Coronary artery (tissue), 2 donors: ENCODE results near the gene GLYR1.

Experiments
- DNase-seq: peaks from one replicate; pipeline ENCODE4 v3.0.0-alpha.2; 2017; ENCODE audit warnings: low spot score
- H3K27ac ChIP-seq, 2 donors: fragments of 200-600 bp; sonication (generic); one replicate each; pipeline ENCODE4 v1.5.1; 2016 to 2019
- H3K4me3 ChIP-seq: fragments of 200-600 bp; sonication (generic); 2 replicates; pipeline ENCODE4 v1.5.1; 2016; ENCODE audit warnings: mild to moderate bottlenecking, moderate library complexity
- TF ChIP-seq, protein P1 (sequence below): fragments of 200-600 bp; sonication (generic); IDR thresholded peaks from one replicate; pipeline ENCODE4 v1.5.1; 2019; ENCODE audit warnings: antibody characterized with exemption

GLYR1 gene

GRCh38 chr16:4850211-4850610 lies 3.1 kb upstream of the GLYR1 start:
- no peak for DNase-seq
- TF ChIP-seq, protein P1, sequence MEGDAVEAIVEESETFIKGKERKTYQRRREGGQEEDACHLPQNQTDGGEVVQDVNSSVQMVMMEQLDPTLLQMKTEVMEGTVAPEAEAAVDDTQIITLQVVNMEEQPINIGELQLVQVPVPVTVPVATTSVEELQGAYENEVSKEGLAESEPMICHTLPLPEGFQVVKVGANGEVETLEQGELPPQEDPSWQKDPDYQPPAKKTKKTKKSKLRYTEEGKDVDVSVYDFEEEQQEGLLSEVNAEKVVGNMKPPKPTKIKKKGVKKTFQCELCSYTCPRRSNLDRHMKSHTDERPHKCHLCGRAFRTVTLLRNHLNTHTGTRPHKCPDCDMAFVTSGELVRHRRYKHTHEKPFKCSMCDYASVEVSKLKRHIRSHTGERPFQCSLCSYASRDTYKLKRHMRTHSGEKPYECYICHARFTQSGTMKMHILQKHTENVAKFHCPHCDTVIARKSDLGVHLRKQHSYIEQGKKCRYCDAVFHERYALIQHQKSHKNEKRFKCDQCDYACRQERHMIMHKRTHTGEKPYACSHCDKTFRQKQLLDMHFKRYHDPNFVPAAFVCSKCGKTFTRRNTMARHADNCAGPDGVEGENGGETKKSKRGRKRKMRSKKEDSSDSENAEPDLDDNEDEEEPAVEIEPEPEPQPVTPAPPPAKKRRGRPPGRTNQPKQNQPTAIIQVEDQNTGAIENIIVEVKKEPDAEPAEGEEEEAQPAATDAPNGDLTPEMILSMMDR: no peak
- H3K27ac ChIP-seq: no peak overlapping the region
- H3K4me3 ChIP-seq: peak overlapping the region; percentile 43

- TF ChIP-seq, protein P1: no peak
- peak; percentile 80 for DNase-seq
- Histone ChIP-seq H3K4me3 (peak overlapping the region; percentile 92), H3K27ac (peak overlapping the region; percentile 89 to 96)
These were observed 893 bp upstream of the GLYR1 start for GRCh38 chr16:4847774-4848587.

GRCh38 chr16:4846503-4846900 lies 586 bp downstream of the GLYR1 start:
- Histone ChIP-seq H3K4me3 (peak overlapping the region; percentile 92), H3K27ac (peak overlapping the region; percentile 89 to 96)
- TF ChIP-seq, protein P1: no peak
- peak; percentile 82 for DNase-seq

DNA sequence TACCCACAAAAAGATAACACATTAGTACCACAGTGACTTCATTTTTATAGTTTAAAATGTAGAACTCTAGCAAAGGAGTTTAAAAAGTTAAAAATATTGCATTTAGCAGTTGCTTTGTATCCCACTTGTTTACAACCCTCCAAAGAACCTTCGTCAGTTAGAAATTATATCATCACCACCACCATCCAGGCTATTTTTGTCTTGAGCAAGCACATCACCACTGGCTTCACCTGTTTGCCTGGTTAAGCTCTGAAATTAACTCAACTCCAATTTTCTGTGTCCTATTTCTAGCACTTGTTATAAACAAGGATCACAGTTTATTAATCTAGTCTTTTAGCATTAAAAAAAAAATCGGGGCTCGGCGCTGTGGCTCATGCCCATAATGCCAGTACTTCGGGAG lies 6.1 kb downstream of the GLYR1 start:
- Histone ChIP-seq H3K27ac (no peak overlapping the region), H3K4me3 (no peak overlapping the region)
- TF ChIP-seq, protein P1: no peak
- no peak for DNase-seq

DNA sequence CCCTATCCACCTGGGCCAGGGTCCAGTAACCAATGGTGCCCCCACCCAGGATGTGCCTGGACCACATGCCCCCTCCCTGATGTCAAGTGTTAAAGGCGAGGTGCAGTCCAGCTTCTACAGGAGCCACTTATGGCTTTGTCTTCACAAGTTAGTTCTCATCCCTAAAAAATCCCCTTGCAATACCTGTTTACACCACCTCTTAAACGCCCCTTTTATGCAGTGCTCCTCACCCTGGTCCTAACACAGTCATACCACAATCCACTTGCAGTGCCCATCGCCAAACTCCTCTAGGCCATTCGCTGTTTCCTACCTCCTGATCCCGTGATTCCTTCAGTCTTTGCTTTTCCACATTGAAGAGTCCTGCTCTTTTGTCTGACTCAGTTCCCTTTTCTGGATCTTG lies 7.1 kb downstream of the GLYR1 start:
- TF ChIP-seq, protein P1: no peak
- no peak overlapping the region for H3K27ac ChIP-seq
- no peak for DNase-seq
- H3K4me3 ChIP-seq: no peak overlapping the region

GRCh38 chr16:4837733-4838501 lies 9.2 kb downstream of the GLYR1 start:
- TF ChIP-seq, protein P1: no peak
- no peak for DNase-seq
- no peak overlapping the region for H3K4me3 ChIP-seq
- no peak overlapping the region for H3K27ac ChIP-seq
